MM.1S (cell line): ENCODE data around the gene HS3ST4.

ENCODE experiments used
- DNase-seq: peaks from one replicate; pipeline ENCODE4 v3.0.0-alpha.2; 2015
- H2AFZ ChIP-seq: fragments of 300-600 bp; sonication (generic); 2 replicates; pipeline ENCODE4 v1.6.0; 2016; ENCODE audit warnings: antibody characterized with exemption, low read length
- H3F3A ChIP-seq: fragments of 300-600 bp; sonication (generic); 2 replicates; pipeline ENCODE4 v1.6.1; 2016; ENCODE audit warnings: mild to moderate bottlenecking, antibody characterized with exemption, low read length, moderate library complexity, mixed read lengths; ENCODE audit not compliant: insufficient read depth
- H3K27ac ChIP-seq: fragments of 300-600 bp; sonication (generic); 2 replicates; pipeline ENCODE4 v1.5.1; 2016; ENCODE audit warnings: mild to moderate bottlenecking, low read length
- H3K27me3 ChIP-seq: fragments of 300-600 bp; sonication (generic); replicated peaks from 2 replicates; pipeline ENCODE4 v1.6.0; 2016; ENCODE audit warnings: low read length; ENCODE audit not compliant: insufficient read depth
- H3K36me3 ChIP-seq: fragments of 300-600 bp; sonication (generic); replicated peaks from 2 replicates; pipeline ENCODE4 v1.6.1; 2016; ENCODE audit warnings: mild to moderate bottlenecking, low read length, mixed read lengths; ENCODE audit not compliant: insufficient read depth
- H3K4me1 ChIP-seq: fragments of 300-600 bp; sonication (generic); 2 replicates; pipeline ENCODE4 v1.6.1; 2016; ENCODE audit warnings: low read length, mixed read lengths
- H3K4me2 ChIP-seq: fragments of 300-600 bp; sonication (generic); 2 replicates; pipeline ENCODE4 v1.6.0; 2016; ENCODE audit warnings: low read depth, low read length
- H3K4me3 ChIP-seq: fragments of 300-600 bp; sonication (generic); 2 replicates; pipeline ENCODE4 v1.5.1; 2016; ENCODE audit warnings: low read length, mixed read lengths
- H3K79me2 ChIP-seq: fragments of 300-600 bp; sonication (generic); 2 replicates; pipeline ENCODE4 v1.6.1; 2016; ENCODE audit warnings: mixed run types, low read length, mixed read lengths
- H3K9ac ChIP-seq: fragments of 300-600 bp; sonication (generic); 2 replicates; pipeline ENCODE4 v1.6.1; 2016; ENCODE audit warnings: low read length, mixed read lengths
- H3K9me2 ChIP-seq: fragments of 300-600 bp; sonication (generic); replicated peaks from 2 replicates; pipeline ENCODE4 v1.6.1; 2016; ENCODE audit warnings: mild to moderate bottlenecking, low read length, mixed read lengths; ENCODE audit not compliant: insufficient read depth
- H3K9me3 ChIP-seq: fragments of 300-600 bp; sonication (generic); replicated peaks from 2 replicates; pipeline ENCODE4 v1.6.1; 2016; ENCODE audit warnings: mild to moderate bottlenecking, low read length, mixed read lengths; ENCODE audit not compliant: insufficient read depth
- H4K20me1 ChIP-seq: fragments of 300-600 bp; sonication (generic); 2 replicates; pipeline ENCODE4 v1.6.1; 2016; ENCODE audit warnings: mild to moderate bottlenecking, low read length, moderate library complexity, mixed read lengths; ENCODE audit not compliant: insufficient read depth
- CTCF ChIP-seq: fragments of 300-600 bp; sonication (generic); IDR thresholded peaks from 2 replicates; pipeline ENCODE4 v1.5.1; 2016; ENCODE audit warnings: antibody characterized with exemption, low read length, mixed read lengths
- EZH2 ChIP-seq: fragments of 300-600 bp; sonication (generic); optimal IDR thresholded peaks from 2 replicates; pipeline ENCODE3; 2017; ENCODE audit warnings: low read depth, mild to moderate bottlenecking, antibody characterized with exemption, low read length, mixed read lengths
- EZH2phosphoT487 ChIP-seq: fragments of 300-600 bp; sonication (generic); IDR thresholded peaks from 2 replicates; pipeline ENCODE4 v1.6.1; 2018; ENCODE audit warnings: antibody characterized with exemption, low read length

Gene HS3ST4

GRCh38 chr16:26118575-26118974 is 426.8 kb downstream of the HS3ST4 start:
- no peaks in the 10 kb centered on the region for H3K36me3 ChIP-seq
- no peak overlapping the region for H3K4me3 ChIP-seq
- no peaks in the 10 kb centered on the region for H3K4me1 ChIP-seq
- H3F3A ChIP-seq, result no peaks in the 10 kb centered on the region
- no peaks in the 10 kb centered on the region for H3K9me2 ChIP-seq
- no peaks in the 10 kb centered on the region for H4K20me1 ChIP-seq
- H3K4me2 ChIP-seq, result no peak overlapping the region
- H3K27ac ChIP-seq, result no peak overlapping the region
- TF ChIP-seq EZH2, result no peak
- TF ChIP-seq EZH2phosphoT487, result no peak
- TF ChIP-seq CTCF, result no peak
- no peaks in the 10 kb centered on the region for H3K9me3 ChIP-seq
- H3K79me2 ChIP-seq, result no peaks in the 10 kb centered on the region
- no peak overlapping the region for H3K9ac ChIP-seq
- DNase-seq, result no peak
- no peak overlapping the region for H2AFZ ChIP-seq
- H3K27me3 ChIP-seq, result no peaks in the 10 kb centered on the region

GRCh38 chr16:26120729-26121128 is 429.0 kb downstream of the HS3ST4 start:
- H3K27ac ChIP-seq, result no peak overlapping the region
- H3K4me3 ChIP-seq, result no peak overlapping the region
- no peaks in the 10 kb centered on the region for H3K79me2 ChIP-seq
- H3K9me2 ChIP-seq, result no peaks in the 10 kb centered on the region
- no peak overlapping the region for H3K4me2 ChIP-seq
- H2AFZ ChIP-seq, result no peak overlapping the region
- H3K4me1 ChIP-seq, result no peaks in the 10 kb centered on the region
- H3F3A ChIP-seq, result no peaks in the 10 kb centered on the region
- no peaks in the 10 kb centered on the region for H3K27me3 ChIP-seq
- H3K9ac ChIP-seq, result no peak overlapping the region
- H3K9me3 ChIP-seq, result no peaks in the 10 kb centered on the region
- H3K36me3 ChIP-seq, result no peaks in the 10 kb centered on the region
- DNase-seq, result no peak
- H4K20me1 ChIP-seq, result no peaks in the 10 kb centered on the region
- no peak for TF ChIP-seq EZH2phosphoT487
- no peak for TF ChIP-seq CTCF
- no peak for TF ChIP-seq EZH2

GRCh38 chr16:26128296-26128695 is 436.5 kb downstream of the HS3ST4 start:
- no peak for TF ChIP-seq EZH2phosphoT487
- no peak for TF ChIP-seq EZH2
- no peak for TF ChIP-seq CTCF
- Histone ChIP-seq H3K4me1 (no peaks in the 10 kb centered on the region), H3K27ac (no peak overlapping the region), H4K20me1 (no peaks in the 10 kb centered on the region), H3F3A (no peaks in the 10 kb centered on the region), H3K4me3 (no peak overlapping the region), H3K9me2 (no peaks in the 10 kb centered on the region), H3K9ac (no peak overlapping the region), H3K4me2 (no peak overlapping the region), H3K9me3 (no peaks in the 10 kb centered on the region), H3K79me2 (no peaks in the 10 kb centered on the region), H3K36me3 (no peaks in the 10 kb centered on the region), H2AFZ (no peak overlapping the region), H3K27me3 (no peaks in the 10 kb centered on the region)
- DNase-seq, result no peak
